NCI-H226 (cell line): ENCODE measurements around the gene PNN.
"Not testable (repeated sequence)": the region's sequence is repeated elsewhere in the genome, so short reads cannot be mapped to it uniquely, and the experiment has no call there.

Experiments used
- DNase-seq: peaks from one replicate; pipeline ENCODE4 v3.0.0-alpha.2; 2015

Gene PNN

DNA sequence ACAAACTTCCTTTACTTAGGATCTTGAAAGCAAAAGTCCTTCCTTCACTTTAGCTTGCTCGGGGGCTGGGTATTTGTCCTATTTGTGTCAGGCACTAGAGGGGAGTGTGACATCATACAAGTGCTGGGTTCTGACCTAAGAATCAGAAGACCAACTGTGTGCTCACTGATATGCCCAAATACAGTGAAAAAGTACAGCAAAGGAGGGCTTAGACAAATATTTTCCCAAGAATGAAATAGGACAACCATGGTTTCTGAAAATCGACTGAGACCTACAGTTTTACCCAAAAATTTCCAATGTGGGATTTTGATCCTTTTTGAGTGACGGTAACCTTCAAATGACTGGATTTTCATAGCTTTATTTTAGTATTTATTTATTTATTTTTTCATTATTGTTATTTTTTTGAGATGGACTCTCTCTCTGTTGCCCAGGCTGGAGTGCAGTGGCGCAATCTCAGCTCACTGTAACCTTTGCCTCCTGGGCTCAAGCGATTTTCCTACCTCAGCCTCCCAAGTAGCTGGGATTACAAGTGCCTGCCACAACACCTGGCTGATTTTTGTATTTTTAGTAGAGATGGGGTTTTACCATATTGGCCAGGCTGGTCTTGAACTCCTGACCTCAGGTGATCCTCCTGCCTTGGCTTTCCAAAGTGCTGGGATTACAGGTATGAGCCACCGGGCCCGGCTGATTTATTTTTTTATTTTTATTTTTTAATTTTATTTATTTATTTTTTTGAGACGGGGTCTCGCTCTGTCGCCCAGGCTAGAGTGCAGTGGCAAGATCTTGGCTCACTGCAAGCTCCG, 56.9 kb downstream of the PNN start:
- DNase-seq = not testable (repeated sequence)
